SK-N-MC (cell line): ENCODE results near the gene SOX5.

Experiments
- EZH2 ChIP-seq: fragments of 200-600 bp; sonication (generic); IDR thresholded peaks from one replicate; pipeline ENCODE4 v1.6.1; 2017; ENCODE audit warnings: antibody characterized with exemption
- FOXP2 ChIP-seq: optimal IDR thresholded peaks from 2 replicates; pipeline ENCODE3; 2011; ENCODE audit warnings: mild to moderate bottlenecking, moderate library complexity; ENCODE audit not compliant: insufficient read depth; ENCODE audit errors: extremely low read length, control extremely low read depth
- POLR2AphosphoS5 ChIP-seq: IDR thresholded peaks from 2 replicates; pipeline ENCODE4 v1.6.1; 2012; ENCODE audit warnings: mild to moderate bottlenecking, low read depth, low read length, borderline replicate concordance

DNA sequence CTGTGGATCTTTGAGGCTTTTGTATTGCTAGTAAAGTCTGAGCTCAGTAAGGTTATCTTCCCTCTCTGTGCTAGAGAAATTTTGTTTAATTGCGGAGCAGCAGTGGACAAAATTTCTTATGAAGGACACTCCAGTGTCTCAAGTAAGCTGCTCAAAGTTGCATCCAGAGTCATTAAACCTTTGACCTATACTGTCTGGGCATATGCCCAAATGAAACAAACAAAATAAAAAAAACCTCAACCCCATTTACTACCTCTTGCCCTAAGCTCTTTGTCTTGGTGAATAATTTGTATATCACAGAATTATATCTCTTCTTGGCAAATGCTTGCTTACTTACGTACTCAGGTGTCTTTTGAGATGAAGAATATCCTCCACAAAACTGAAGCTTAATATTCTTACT is 465.2 kb downstream of the SOX5 start:
- TF ChIP-seq POLR2AphosphoS5 (no peak), EZH2 (no peak), FOXP2 (no peak)
